HEK293 (cell line): Measurements from ENCODE around the gene HCN4.

ENCODE experiments used
- MEIS1 ChIP-seq: sonication (generic); formaldehyde crosslinking; IDR thresholded peaks from 2 replicates; pipeline ENCODE4 v1.8.1; 2022; ENCODE audit warnings: missing genetic modification reagents, mild to moderate bottlenecking, borderline replicate concordance
- OSR2 ChIP-seq: fragments of 450-650 bp; formaldehyde crosslinking; IDR thresholded peaks from 2 replicates; pipeline ENCODE4 v1.5.1; 2016; ENCODE audit warnings: missing biosample characterization, missing genetic modification characterization
- SCRT2 ChIP-seq: fragments of 450-650 bp; formaldehyde crosslinking; IDR thresholded peaks from 2 replicates; pipeline ENCODE4 v1.5.1; 2016; ENCODE audit warnings: missing biosample characterization, missing genetic modification characterization
- SP2 ChIP-seq: fragments of 450-650 bp; formaldehyde crosslinking; IDR thresholded peaks from 2 replicates; pipeline ENCODE4 v1.5.1; 2016; ENCODE audit warnings: missing biosample characterization, missing genetic modification characterization
- ZNF324 ChIP-seq: fragments of 450-650 bp; formaldehyde crosslinking; IDR thresholded peaks from 2 replicates; pipeline ENCODE4 v1.5.1; 2016; ENCODE audit warnings: missing biosample characterization, missing genetic modification characterization
- ZNF624 ChIP-seq: fragments of 450-650 bp; formaldehyde crosslinking; IDR thresholded peaks from 2 replicates; pipeline ENCODE4 v1.5.1; 2017; ENCODE audit warnings: missing biosample characterization, missing genetic modification characterization
- ZNF658 ChIP-seq: fragments of 450-650 bp; formaldehyde crosslinking; IDR thresholded peaks from 2 replicates; pipeline ENCODE4; 2016; ENCODE audit warnings: missing biosample characterization, missing genetic modification characterization
- TF ChIP-seq, protein P1 (sequence below): IDR thresholded peaks from 2 replicates; pipeline ENCODE4 v1.6.1; 2011; ENCODE audit warnings: mild to moderate bottlenecking, low read depth, low read length, borderline replicate concordance
- TF ChIP-seq, protein P2 (sequence below): fragments of 450-650 bp; formaldehyde crosslinking; IDR thresholded peaks from 2 replicates; pipeline ENCODE4 v1.5.1; 2016; ENCODE audit warnings: missing biosample characterization, missing genetic modification characterization
- TF ChIP-seq, protein P3 (sequence below): fragments of 450-650 bp; formaldehyde crosslinking; IDR thresholded peaks from 2 replicates; pipeline ENCODE4 v1.5.1; 2016; ENCODE audit warnings: missing biosample characterization, missing genetic modification characterization
- TF ChIP-seq, protein P4 (sequence below): sonication (generic); formaldehyde crosslinking; IDR thresholded peaks from 2 replicates; pipeline ENCODE4 v1.8.1; 2022; ENCODE audit warnings: mild to moderate bottlenecking, moderate library complexity, missing genetic modification reagents

DNA sequence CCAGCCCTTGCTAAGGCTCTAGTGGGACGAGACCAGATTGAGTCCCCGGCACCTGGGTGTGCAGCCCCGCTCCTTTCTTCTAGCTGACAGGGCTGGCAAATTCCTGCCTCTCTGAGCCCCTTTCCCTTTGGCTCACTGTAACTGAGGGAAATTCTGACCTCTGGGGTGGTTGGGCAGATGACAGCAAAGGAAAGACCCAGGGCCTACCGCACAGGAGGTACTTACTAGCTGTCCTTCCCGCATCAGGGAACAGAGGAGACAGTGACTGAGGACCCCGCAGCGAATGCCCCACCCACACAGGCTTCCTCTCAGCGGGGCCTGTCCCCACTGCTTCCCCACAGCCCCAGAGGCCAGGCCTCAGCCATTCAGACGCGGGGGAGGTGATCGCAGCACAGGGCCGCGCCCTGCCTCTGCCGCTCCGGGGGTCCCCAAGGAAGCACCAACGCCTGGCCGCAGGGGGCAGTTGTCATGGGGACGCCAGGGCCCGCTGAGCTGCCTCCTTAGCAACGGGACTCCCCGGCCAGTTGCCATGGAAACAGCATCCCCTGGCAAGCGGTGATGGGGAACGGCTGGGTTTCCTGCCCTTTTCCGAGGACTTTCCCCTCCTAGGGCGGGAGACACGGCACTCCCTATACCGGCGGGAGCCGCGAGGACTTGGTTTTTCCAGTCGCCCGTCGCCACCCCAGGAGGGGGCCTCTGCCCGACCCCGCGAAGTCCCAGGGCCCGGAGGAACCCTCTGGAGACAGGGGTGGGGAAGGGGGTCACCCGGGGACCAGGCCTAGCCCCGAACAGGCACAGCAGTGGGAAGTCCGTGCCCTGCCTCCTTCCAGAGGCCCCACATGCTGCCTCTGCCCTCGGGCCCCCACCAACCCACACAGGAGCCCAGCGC lies 50.1 kb downstream of the HCN4 start:
- TF ChIP-seq, protein P1, sequence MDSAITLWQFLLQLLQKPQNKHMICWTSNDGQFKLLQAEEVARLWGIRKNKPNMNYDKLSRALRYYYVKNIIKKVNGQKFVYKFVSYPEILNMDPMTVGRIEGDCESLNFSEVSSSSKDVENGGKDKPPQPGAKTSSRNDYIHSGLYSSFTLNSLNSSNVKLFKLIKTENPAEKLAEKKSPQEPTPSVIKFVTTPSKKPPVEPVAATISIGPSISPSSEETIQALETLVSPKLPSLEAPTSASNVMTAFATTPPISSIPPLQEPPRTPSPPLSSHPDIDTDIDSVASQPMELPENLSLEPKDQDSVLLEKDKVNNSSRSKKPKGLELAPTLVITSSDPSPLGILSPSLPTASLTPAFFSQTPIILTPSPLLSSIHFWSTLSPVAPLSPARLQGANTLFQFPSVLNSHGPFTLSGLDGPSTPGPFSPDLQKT = no peak
- TF ChIP-seq, protein P2, sequence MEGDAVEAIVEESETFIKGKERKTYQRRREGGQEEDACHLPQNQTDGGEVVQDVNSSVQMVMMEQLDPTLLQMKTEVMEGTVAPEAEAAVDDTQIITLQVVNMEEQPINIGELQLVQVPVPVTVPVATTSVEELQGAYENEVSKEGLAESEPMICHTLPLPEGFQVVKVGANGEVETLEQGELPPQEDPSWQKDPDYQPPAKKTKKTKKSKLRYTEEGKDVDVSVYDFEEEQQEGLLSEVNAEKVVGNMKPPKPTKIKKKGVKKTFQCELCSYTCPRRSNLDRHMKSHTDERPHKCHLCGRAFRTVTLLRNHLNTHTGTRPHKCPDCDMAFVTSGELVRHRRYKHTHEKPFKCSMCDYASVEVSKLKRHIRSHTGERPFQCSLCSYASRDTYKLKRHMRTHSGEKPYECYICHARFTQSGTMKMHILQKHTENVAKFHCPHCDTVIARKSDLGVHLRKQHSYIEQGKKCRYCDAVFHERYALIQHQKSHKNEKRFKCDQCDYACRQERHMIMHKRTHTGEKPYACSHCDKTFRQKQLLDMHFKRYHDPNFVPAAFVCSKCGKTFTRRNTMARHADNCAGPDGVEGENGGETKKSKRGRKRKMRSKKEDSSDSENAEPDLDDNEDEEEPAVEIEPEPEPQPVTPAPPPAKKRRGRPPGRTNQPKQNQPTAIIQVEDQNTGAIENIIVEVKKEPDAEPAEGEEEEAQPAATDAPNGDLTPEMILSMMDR (tag by site-specific recombination) = no peak
- TF ChIP-seq ZNF324 (no peak), ZNF624 (tag by site-specific recombination) (no peak), SP2 (no peak), OSR2 (no peak), MEIS1 (CRISPR knock-in tag) (no peak), SCRT2 (tag by site-specific recombination) (no peak), ZNF658 (tag by site-specific recombination) (no peak)
- TF ChIP-seq, protein P3, sequence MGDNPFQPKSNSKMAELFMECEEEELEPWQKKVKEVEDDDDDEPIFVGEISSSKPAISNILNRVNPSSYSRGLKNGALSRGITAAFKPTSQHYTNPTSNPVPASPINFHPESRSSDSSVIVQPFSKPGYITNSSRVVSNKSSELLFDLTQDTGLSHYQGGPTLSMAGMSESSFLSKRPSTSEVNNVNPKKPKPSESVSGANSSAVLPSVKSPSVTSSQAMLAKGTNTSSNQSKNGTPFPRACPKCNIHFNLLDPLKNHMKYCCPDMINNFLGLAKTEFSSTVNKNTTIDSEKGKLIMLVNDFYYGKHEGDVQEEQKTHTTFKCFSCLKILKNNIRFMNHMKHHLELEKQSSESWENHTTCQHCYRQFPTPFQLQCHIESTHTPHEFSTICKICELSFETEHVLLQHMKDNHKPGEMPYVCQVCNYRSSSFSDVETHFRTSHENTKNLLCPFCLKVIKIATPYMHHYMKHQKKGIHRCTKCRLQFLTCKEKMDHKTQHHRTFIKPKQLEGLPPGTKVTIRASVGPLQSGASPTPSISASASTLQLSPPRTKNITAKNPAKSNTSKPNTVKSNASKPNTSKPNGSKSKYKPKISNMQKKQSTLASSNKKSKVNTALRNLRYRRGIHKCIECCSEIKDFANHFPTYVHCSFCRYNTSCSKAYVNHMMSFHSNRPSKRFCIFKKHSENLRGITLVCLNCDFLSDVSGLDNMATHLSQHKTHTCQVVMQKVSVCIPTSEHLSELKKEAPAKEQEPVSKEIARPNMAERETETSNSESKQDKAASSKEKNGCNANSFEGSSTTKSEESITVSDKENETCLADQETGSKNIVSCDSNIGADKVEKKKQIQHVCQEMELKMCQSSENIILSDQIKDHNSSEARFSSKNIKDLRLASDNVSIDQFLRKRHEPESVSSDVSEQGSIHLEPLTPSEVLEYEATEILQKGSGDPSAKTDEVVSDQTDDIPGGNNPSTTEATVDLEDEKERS (tag by site-specific recombination) = no peak
- TF ChIP-seq, protein P4, sequence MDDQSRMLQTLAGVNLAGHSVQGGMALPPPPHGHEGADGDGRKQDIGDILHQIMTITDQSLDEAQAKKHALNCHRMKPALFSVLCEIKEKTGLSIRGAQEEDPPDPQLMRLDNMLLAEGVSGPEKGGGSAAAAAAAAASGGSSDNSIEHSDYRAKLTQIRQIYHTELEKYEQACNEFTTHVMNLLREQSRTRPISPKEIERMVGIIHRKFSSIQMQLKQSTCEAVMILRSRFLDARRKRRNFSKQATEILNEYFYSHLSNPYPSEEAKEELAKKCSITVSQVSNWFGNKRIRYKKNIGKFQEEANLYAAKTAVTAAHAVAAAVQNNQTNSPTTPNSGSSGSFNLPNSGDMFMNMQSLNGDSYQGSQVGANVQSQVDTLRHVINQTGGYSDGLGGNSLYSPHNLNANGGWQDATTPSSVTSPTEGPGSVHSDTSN (CRISPR knock-in tag) = no peak
